Sigmoid colon (tissue), 4 donors: Measurements from ENCODE around the gene SMARCA2.

ENCODE experiments used
- EP300 ChIP-seq, 4 donors: sonication (generic); formaldehyde crosslinking; IDR thresholded peaks; one replicate each; pipeline ENCODE4 v1.6.1; 2017; ENCODE audit warnings: antibody characterized with exemption in 4 of 4
- POLR2A ChIP-seq, 2 donors: fragments of 450-650 bp; IDR thresholded peaks; one replicate each; pipeline ENCODE4 v1.6.1; 2016; ENCODE audit warnings: antibody characterized with exemption in 2 of 2, mild to moderate bottlenecking in 2 of 2, moderate library complexity in 2 of 2
- POLR2AphosphoS5 ChIP-seq, 4 donors: sonication (generic); formaldehyde crosslinking; IDR thresholded peaks; one replicate each; pipeline ENCODE4 v1.6.1; 2017; ENCODE audit warnings: antibody characterized with exemption in 4 of 4
- TF ChIP-seq, protein P1 (sequence below), 4 experiments: fragments of 450-650 bp in 3 of 4; fragments of 200-600 bp in 1 of 4; IDR thresholded peaks; one replicate each; pipeline ENCODE4 v1.5.1; 2016 to 2019; ENCODE audit warnings: antibody characterized with exemption in 4 of 4, mild to moderate bottlenecking in 3 of 4, moderate library complexity in 2 of 4

DNA sequence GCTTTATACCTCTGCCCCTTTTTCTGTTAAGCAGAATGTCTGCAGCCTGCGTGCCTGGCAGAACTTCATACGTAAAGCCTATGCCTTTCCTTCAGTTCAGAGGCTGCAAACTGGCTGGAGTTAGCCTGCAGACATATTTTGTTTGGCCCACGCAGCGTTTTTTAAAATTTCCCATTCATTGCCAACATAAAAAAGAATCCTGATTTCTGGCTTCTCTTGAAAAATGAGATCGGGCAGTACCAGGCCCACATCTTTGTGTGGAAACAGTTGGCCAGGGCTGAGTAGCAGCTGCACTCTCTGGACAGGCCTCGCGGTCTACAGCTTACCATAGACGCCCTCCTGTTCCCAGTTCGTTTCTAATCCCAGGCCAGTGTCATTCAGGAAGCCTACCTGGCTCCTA lies 104.4 kb downstream of the SMARCA2 start:
- TF ChIP-seq, protein P1, sequence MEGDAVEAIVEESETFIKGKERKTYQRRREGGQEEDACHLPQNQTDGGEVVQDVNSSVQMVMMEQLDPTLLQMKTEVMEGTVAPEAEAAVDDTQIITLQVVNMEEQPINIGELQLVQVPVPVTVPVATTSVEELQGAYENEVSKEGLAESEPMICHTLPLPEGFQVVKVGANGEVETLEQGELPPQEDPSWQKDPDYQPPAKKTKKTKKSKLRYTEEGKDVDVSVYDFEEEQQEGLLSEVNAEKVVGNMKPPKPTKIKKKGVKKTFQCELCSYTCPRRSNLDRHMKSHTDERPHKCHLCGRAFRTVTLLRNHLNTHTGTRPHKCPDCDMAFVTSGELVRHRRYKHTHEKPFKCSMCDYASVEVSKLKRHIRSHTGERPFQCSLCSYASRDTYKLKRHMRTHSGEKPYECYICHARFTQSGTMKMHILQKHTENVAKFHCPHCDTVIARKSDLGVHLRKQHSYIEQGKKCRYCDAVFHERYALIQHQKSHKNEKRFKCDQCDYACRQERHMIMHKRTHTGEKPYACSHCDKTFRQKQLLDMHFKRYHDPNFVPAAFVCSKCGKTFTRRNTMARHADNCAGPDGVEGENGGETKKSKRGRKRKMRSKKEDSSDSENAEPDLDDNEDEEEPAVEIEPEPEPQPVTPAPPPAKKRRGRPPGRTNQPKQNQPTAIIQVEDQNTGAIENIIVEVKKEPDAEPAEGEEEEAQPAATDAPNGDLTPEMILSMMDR (IDR thresholded peaks at IDR 0.05) = no peak
- TF ChIP-seq POLR2A (IDR thresholded peaks at IDR 0.05) = no peak
- TF ChIP-seq EP300 (IDR thresholded peaks at IDR 0.05) = no peak
- no peak for TF ChIP-seq POLR2AphosphoS5 (IDR thresholded peaks at IDR 0.05)
